Activated CD4-positive, alpha-beta T cell treated with anti-CD3 and anti-CD28 coated beads, Interleukin-2, Interleukin-4, amounts not matched to agents 100 ng/mL and 50 ng/mL, durations not matched to agents 16 hours and 8 hours (primary cell): ENCODE data around the gene IMPDH2.
"Not testable (repeated sequence)": the region's sequence is repeated elsewhere in the genome, so short reads cannot be mapped to it uniquely, and the experiment has no call there.

Experiments used
- DNase-seq: peaks from one replicate; pipeline ENCODE4 v3.0.0-alpha.2; 2020; ENCODE audit warnings: low spot score

Gene IMPDH2

GRCh38 chr3:49021213-49021812 lies 7.9 kb downstream of the IMPDH2 start:
- peak; percentile 99 for DNase-seq

GRCh38 chr3:49020330-49021212 lies 8.6 kb downstream of the IMPDH2 start:
- peak; percentile 42 for DNase-seq

- DNase-seq: no peak
These were observed 9.3 kb downstream of the IMPDH2 start for GRCh38 chr3:49019941-49020329.

GRCh38 chr3:49018707-49019006 lies 10.5 kb downstream of the IMPDH2 start:
- no peak for DNase-seq

GRCh38 chr3:49017971-49018706 lies 11.1 kb downstream of the IMPDH2 start, which contains the start of gene DALRD3:
DALRD3 (minus strand) TSS chr3:49018580; CDS start chr3:49018564, 16 bp downstream.
- peak; percentile 78 for DNase-seq

- DNase-seq: no peak
These were observed 11.8 kb downstream of the IMPDH2 start for GRCh38 chr3:49017229-49017970.

GRCh38 chr3:49016414-49017228 lies 12.6 kb downstream of the IMPDH2 start:
- DNase-seq: no peak

GRCh38 chr3:49015765-49016164 lies 13.4 kb downstream of the IMPDH2 start:
- no peak for DNase-seq

GRCh38 chr3:49015072-49015471 lies 14.1 kb downstream of the IMPDH2 start:
- DNase-seq: no peak

GRCh38 chr3:49013738-49014660 lies 15.2 kb downstream of the IMPDH2 start:
- peak; percentile 42 for DNase-seq

GRCh38 chr3:49013113-49013737 lies 16.0 kb downstream of the IMPDH2 start:
- no peak for DNase-seq

GRCh38 chr3:49012441-49013017 lies 16.7 kb downstream of the IMPDH2 start:
- DNase-seq: no peak

- DNase-seq: no peak
These were observed 19.8 kb downstream of the IMPDH2 start for GRCh38 chr3:49009396-49009795.

- DNase-seq: not testable (repeated sequence)
These were observed 20.6 kb downstream of the IMPDH2 start for GRCh38 chr3:49008627-49009026.

GRCh38 chr3:49007771-49008528 lies 21.2 kb downstream of the IMPDH2 start:
- peak; percentile 93 for DNase-seq

GRCh38 chr3:49007068-49007770 lies 22.0 kb downstream of the IMPDH2 start, which contains the start of gene WDR6:
WDR6 (plus strand) TSS chr3:49007391; CDS start chr3:49007432, 41 bp downstream.
- DNase-seq: peak; percentile 98

- no peak for DNase-seq
These were observed 22.7 kb downstream of the IMPDH2 start for GRCh38 chr3:49006408-49007067.
